ENCODE measurements around the gene IKBKE.
A peak's percentile ranks its signal among the peaks of the same experiment; 100 is the strongest.

The IKBKE gene

DNA sequence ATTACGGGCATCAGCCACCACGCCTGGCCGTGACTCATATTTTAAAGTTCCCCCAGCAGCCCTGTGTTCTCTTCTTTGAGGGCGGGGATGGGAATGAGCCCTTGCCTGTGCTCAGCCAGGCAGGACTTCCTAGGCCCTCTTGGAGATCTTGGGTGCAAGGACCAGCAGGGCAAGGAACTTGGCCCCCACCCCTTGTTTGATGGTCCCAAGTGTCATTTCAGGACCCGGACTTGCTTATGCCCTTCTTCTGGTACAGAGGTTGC, 46.4 kb downstream of the IKBKE start:
- DNase-seq: no peak

DNA sequence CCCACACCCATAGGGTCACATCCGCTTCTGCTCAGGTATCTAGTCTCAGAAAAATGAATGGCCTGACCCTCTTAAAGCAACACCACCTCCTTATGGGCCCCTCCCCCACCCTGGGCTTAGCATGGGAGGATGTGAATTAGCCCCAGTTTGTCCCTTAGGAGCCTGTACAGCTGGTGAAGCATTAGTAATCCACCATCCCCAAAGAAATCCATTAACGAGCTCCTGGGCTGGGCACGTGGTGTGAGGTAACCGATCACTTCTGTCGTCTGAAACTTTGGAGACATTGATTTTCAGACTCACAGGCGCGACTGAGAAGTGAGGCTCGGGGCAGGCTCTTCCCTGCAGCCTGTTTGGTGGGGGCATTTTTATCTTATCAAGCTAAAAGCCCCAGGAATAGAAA, 47.5 kb downstream of the IKBKE start:
- DNase-seq: no peak

DNA sequence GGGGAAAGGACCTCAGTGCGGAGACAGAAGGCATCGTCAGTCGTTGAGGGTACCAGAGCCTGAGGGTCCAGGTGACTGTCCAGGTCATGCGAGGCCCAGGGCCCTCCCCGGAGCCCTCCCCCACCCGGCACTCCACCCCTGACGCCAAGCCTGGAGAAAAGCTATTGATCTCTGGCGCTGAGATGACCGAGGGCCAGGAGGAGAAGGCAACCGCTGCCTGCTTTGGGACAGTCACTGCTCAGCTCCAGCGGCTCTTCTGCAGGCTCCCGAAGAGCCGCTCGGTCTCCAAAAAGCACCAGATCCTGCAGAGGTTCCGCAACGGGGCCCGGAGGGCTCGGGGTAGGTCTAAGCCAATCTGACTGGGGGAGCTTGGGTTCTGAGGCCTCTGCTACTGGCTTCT, 47.9 kb downstream of the IKBKE start:
- no peak for DNase-seq

DNA sequence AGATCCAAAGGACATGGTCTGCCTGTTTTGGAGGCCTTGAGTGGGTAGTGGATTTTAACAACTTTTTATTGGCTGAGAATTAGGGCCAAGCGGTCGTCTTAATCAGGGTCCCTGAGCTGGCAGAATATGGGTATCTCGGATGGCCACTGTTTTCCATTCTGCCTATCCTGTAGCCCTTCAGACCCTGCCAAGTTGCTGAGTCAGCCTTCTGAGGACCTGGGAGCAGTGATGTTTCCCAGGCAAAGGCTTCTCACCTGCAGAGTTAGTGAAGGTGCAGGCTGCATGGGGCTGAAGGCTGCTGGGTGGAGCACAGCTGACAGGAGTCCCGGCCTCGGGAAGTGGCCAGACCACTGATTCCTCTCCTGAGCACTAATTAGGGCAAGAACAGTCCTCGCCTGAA, 48.5 kb downstream of the IKBKE start:
- no peak for DNase-seq

DNA sequence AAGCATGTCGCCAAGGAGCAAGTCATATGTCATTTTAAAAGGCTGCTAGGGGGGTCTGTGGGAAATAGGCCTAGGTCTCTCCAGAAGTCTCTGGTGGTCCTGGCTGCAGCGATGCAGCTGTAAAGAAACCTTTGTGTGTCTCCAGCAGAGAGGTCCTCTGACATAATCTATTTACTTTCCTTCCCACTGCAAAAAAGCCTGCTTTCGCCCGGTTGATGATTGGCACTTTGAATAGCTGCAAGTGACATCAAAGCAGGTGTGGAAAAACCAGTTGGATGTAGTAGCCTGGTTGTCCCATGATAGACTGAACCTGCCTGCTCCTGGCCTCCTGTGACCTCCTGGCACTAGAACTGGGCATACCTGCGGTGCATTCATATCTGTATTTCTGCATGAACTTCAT, 50.9 kb downstream of the IKBKE start:
- DNase-seq: no peak

DNA sequence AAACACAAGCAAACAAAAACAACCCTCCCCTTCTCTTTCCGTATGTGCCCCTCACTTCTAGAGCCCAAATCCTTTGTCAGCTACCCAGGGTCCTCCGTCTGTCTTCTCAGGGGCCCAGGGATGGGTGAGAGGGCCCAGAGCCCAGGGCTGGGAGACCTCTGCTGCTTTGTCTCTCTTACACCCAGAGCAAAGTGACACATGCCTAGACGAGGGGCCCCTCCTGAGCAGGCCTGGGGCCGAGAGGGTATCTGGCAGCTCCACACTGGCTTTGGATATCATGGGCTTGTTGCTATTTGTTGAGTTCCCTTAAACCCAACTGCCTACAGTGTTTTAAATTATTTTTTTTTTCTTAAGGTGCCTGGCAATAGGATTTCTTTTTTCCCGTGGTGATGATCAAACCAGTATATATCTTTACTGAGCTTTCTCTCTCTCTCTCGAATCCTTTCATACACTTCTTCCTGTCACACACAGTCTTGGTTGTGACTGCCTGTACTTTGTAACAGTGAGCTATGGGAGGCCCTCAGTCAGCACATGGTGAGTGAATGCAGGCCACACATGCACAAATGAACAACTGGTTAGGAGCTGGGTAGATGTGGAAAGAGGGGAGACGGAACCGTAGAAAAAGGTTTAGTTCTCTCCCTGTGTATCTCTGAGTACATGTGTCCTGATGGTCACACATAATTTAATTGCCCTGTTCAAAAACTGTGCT, 51.6 kb downstream of the IKBKE start:
- no peak for DNase-seq

DNA sequence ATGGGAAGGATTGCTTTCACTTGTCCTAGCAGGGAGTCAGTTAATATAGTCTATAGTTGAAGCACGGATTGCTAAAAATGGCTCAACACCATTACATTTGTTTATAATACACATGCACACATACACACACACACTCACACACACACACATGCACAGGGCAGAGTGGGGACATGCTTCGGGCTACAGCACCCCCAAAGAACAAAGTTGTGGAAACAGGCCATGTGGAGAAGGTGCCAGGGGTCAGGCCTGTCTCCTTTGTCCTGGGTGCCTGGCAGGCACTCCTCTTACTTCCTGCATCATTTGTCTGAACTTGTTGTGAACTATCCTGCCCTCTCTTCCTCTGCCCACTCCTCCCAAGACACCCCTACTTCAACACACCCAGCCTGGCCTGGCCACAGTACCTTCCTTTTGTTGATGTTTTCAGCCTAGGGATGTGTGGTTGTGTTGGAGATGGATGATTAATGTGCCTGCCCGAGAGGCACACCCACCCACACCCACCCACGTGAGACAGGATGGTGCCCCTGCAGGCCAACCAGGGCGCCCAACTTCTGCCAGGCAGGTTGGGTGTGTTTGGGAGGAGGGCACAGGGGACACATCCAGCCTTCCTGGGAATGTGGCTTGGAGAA, 54.6 kb downstream of the IKBKE start:
- no peak for DNase-seq

DNA sequence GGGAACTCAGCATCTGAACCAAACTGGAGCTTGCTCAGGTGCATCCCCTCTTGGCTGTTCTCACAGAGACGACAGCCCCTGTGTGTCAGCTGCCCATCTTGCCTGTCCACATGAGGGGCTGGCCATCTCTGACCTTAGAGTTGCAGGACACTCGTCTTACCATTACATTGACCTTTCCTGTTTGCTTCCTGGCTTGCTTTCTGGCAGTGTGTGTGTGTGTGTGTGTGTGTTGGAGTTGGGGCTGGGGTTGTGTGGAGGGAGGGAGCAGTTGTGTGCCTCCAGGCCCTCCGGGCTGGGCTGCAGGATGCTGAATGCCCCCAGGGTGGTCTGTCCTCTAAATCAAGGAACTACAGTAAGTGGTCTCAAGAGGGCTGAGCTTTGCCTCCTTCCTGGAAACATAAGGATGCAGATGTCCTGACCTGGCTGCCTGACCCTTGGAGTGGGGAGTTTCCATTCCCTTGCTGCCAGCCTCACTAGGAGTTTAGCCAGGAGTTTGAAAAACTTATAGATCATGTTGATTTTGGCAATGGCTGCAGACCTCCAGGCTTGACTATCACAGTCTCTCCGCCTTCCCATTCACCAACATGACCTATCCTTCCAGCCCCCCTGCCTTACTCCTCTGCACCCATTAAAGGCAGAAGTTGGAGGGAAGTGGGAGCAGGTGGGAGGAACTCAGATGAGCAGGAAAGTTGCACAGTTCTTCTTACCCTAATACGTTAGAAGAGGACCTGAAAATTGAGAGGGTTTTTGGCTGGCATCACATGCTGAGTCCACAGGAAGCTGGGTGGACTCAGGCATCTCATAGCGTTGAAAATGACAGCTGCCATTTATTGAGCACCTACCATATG, 56.0 kb downstream of the IKBKE start:
- no peak for DNase-seq

DNA sequence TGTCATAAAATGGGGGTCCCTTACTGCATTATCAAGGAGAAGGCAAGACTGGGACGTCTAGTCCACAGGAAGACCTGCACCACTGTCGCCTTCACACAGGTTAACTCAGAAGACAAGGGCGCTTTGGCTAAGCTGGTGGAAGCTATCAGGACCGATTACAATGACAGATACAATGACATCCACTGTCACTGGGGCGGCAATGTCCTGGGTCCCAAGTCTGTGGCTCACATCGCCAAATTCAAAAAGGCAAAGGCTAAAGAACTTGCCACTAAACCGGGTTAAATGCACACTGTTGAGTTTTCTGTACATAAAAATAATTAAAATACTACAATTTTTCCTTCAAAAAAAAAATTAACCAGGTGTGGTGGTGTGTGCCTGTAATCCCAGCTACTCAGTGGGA, 59.1 kb downstream of the IKBKE start:
- DNase-seq: no peak

DNA sequence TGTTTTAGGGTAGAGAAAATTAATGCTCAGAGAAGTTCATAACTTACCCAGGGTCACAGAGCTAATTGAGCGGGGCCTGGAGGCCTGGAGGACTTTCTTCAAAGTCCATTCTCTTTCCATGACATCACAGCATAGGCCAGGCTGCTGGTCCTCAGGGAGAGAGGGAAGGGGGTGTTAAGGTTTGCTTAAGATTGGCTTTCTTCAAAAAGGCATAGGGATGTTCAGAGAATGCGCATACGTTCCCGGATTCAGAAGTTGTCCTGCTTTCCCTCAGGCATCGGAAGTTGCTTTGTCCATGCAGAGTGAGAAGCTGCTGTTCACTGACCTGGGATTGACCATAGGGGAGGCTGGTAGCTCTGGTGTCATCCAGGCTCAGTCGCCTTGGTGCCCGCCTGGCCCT, 62.1 kb downstream of the IKBKE start:
- DNase-seq: no peak

DNA sequence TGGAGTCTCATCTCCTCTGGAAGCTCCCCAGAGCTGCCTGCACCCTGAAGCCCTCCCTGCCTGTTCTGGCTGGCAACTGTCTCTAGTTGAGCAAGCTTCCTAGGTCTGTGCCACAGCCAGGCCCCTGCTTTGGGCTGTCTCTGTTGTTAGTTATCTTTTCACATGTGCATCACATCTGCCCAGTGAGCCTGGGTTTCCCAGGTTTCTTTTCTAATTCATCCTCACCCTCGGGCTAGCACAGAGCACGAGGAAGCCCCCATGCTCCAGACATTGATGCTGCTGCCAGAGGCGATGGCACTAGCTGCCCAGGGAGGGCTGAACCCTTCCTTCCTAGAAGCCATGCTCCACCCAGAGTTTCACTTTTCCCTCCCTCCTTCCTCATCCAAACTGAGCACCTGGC, 64.3 kb downstream of the IKBKE start:
- no peak for DNase-seq

DNA sequence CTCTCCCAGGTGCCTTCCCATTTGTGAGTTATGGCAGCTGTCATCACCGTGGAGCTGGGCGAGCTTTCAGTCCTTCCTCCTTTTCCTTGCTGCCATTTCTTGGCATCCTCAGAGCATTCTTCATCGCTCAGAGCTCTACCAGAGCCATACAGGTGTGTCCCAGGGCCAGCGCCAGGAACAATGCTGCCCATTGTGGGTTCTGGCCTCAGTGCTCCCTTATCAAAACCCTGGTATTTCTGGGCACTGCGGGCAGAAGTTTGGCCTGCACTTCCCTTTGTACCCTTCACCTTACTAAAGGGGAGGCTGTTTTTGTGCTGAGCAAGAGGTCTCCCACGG, 65.5 kb downstream of the IKBKE start:
- no peak for DNase-seq

DNA sequence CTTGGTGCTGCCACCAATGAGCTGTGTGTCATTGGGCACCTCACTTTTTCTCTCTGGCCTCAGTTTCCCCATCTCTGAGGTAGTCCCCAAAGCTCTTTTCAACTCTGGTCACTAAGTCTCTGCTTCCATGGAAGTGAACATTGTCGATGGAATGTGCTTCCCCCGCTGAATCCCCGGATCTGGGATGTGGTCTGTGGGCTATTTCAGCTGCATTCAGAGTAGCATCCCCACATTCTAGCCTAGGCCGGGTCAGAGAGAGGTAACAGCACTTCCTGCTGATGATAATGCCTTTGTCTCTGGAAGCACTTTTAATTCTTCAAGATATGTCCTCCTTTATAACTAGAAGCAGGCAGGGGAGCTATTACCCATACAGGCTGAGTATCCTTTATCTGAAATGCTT, 66.9 kb downstream of the IKBKE start:
- DNase-seq: no peak

DNA sequence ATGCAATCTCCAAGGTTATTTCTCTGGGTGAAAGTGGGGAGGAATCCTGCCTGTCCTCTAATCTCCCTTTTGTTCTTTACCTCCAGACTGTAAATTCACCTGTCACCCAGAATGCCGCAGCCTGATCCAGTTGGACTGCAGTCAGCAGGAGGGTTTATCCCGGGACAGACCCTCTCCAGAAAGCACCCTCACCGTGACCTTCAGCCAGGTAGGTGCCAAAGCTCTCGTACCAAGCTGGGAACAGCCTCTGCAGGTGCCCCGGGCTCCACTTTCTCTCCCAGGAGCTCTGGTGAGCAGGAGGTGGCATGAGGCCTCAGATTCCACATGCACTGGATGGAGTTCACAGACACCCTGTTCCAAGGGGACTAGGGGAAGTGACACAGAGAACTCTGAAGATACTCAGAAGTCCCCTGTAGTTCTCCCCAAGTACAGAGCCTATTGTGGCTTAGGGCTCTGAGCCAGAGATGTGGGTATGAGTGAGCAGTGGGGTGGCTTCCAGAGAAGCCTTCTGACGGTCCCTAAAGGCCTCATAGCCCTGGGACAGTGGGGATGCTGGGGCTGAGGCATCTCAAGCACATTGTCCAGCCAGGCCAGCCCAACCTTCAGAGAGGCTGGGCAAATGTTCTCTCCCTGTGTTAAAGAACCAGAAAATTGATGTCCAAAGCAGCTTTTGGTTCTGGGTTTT, 68.0 kb downstream of the IKBKE start:
- no peak for DNase-seq

DNA sequence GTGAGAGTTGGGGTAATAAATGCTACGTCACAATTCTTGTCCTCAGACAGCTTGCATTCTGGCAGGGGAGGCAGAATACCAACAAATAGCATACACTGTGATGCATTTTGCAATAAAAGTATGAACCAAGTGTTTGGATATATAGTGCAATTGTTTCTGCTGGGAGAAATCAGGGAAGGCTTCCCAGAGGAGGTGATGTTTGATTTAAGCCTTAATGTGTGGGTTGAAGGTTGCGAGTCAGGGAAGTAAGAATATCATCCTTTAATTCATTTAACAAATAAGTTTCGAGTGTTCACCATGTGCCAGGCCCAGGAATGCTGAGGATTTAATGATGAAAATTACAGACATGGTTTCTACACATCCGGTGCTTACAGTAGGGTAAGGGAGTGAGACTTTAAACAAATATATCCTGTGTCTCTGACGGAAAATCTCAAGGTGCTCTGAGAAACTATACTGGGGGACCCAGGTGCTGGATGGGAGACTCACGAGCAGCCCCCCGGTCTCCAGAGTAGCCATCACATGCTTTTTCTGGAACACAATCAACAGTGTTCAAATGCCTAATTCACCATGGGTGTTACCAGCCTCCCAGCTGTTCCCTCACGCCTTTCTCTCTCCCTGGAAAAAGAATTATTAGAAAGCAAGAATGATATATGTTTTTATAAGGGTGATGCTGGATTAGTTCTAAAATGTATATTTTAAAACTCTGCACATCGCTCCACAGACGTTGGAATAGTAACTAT, 68.8 kb downstream of the IKBKE start:
- no peak for DNase-seq

DNA sequence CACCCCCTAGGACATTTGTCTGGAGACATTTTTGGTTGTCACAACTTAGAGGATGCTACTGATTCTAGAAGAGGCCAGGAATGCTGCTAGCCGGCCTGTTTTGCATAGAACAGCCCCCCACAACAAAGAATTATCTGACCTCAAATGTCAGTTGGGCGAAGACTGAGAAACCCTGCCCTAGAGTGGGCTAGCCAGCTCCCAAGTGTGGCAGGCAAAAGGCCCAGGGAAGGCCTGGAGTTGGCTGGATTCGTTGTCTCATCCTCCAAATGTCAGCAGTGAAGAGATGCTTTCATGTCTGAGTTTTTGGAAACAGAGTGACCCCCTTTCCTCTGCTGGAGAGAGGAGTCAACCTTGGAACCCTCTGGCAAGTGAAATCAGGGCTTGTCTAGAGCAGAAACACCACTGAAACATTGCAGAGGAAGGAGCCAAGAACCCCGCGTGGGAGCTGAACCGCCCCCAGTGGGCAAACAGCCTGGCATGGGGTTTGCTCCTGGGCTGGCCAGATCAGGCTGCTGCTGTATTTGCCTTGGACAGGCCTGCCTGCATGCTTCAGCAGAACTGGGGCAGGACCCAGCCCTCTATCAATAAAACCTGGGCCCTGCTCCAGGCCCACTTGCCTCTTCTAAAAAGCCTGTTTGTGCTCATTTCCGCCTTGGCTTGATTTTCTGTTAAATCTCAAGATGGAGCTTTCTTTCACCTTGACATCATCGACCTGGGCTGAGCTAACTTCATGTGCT, 69.9 kb downstream of the IKBKE start:
- DNase-seq: no peak

DNA sequence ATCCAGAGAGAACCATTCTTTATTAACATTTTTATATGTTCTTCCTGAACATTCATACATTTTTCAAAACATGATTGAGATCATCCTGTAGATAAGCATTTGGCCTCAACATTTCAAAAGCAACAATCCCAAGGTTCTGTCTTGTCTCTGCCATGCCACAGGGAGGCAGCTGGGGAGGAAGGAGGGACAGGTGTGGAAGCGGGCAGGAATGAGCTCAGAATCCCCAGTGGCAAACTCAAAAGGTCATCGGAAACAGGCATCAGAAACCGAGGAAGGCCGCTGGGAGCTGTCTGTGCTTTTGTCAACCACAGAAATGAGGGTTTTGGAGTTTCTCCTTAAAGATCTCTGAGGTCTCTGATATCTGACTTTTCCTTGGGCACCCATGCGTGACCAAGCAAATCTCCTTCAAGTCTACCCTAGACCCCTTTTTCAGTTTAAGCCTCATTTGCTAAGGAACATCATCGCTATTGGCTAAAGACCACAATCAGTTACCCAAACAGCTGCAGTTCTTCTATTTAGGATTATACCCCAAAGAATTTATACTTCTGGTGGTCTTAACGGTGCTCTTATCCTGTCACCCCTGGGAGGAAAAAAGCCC, 71.1 kb downstream of the IKBKE start:
- no peak for DNase-seq

DNA sequence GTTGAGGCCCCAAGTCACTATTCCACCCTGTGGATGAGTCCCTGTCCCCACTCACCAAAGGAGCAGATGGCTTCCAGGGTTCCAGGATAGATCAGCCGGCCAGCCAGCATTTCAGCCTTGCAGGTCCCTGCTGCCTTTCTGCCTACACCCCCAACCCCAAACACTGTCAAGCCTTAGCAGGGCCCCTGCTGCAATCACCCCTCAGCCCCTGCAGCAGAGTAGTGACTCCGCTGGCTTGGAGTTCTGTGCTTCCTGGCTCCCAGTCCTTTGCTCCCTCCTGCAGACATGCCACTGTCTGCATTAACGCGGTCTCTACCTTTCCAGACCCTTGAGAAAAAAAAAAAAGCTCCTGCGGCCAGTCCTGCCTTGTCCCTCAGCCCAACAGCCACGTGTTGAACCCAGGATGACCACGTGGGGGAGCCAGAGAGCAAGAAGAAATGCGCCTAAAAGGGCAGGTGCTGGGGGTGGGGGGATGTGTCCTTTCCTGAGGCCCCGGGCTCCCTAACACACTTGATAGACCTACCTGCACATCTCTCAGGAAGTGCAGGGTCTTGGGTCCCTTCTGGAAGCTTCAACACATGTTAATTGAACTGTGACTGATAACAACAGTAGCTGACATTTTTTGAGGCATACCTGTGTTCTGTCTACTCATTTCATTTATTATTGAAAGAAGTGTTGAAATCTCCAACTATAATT, 74.4 kb downstream of the IKBKE start:
- DNase-seq: peak; percentile 97

DNA sequence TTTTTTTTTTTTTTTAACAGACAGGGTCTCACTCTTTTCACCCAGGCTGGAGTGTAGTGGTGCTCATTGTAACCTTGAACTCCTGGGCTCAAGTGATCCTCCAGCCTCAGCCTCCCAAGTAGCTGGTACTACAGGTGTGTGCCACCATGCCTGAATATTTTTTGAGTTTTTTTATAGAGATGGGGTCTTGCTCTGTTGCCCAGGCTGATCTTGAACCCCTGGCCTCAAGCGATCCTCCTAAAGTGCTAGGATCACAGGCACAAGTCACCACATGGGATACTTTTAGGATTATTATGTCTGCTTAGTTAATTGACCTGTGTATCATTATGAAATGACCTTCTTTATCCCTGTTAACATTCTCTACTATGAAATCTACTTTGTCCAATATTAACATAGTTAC, 75.1 kb downstream of the IKBKE start:
- DNase-seq: no peak

Data from activated CD8-positive, alpha-beta memory T cell treated with anti-CD3 and anti-CD28 coated beads, Interleukin-2, amount 50 U/mL, for 48 hours (primary cell).